H1 (cell line): ENCODE measurements around the gene ASXL3. TPM values are rescaled to one million over a fixed set of nuclear protein-coding genes. Genes with fewer than 3 reads are reported as not detected.

Experiments used
- CTCF ChIA-PET: fragments of 300-600 bp; sonication (Branson Sonifier 250); formaldehyde crosslinking; loops from one replicate; lab custom pipeline; 2021; ENCODE audit not compliant: partially characterized antibody; lab: Charles Lee
- POLR2A ChIA-PET: fragments of 300-600 bp; sonication (Branson Sonifier 250); formaldehyde crosslinking; loops from one replicate; lab custom pipeline; 2021; ENCODE audit warnings: inconsistent platforms; ENCODE audit not compliant: partially characterized antibody; lab: Charles Lee
- DNase-seq, 2 experiments: peaks; one replicate each; pipeline versions ENCODE4 v3.0.0 to v3.0.0-alpha.2; 2010 to 2022; ENCODE audit warnings: low spot score in 2 of 2, low read depth in 1 of 2, mixed read lengths in 1 of 2
- FAIRE-seq: peaks from 2 replicates; lab custom pipeline; 2011; peaks lifted over from hg19 to GRCh38; lab: Jason Lieb, UNC
- H2AFZ ChIP-seq: 2 replicates; pipeline ENCODE4 v1.8.1; 2012; ENCODE audit warnings: low read length, inconsistent platforms
- H2AK5ac ChIP-seq: 2 replicates; pipeline ENCODE4 v1.6.1; 2013; ENCODE audit warnings: low read depth, low read length
- H2BK120ac ChIP-seq: replicated peaks from 2 replicates; pipeline ENCODE3; 2013; ENCODE audit warnings: low read depth, low read length, inconsistent platforms
- H2BK12ac ChIP-seq: 2 replicates; pipeline ENCODE4 v1.6.1; 2013; ENCODE audit warnings: low read depth, low read length
- H2BK15ac ChIP-seq: 2 replicates; pipeline ENCODE4 v1.6.1; 2013; ENCODE audit warnings: low read length
- H2BK20ac ChIP-seq: 2 replicates; pipeline ENCODE4 v1.6.1; 2013; ENCODE audit warnings: low read length
- H2BK5ac ChIP-seq: 2 replicates; pipeline ENCODE4 v1.6.1; 2013; ENCODE audit warnings: low read depth, low read length
- H3K14ac ChIP-seq: 2 replicates; pipeline ENCODE4 v1.6.1; 2013; ENCODE audit warnings: inconsistent platforms; ENCODE audit not compliant: insufficient read length
- H3K18ac ChIP-seq: 2 replicates; pipeline ENCODE4 v1.6.1; 2013; ENCODE audit warnings: low read length; ENCODE audit errors: extremely low read depth
- H3K23ac ChIP-seq: 2 replicates; pipeline ENCODE4 v1.6.1; 2013; ENCODE audit warnings: inconsistent platforms; ENCODE audit not compliant: insufficient read length
- H3K23me2 ChIP-seq: 2 replicates; pipeline ENCODE4 v1.6.1; 2013; ENCODE audit warnings: low read depth, low read length
- H3K27ac ChIP-seq: 2 replicates; pipeline ENCODE4 v1.6.1; 2011; ENCODE audit warnings: low read depth, low read length, inconsistent platforms
- H3K27me3 ChIP-seq, 4 experiments: replicated peaks in 1 of 4; 1 replicate in 1 of 4; 2 replicates in 3 of 4; pipeline versions ENCODE4 v1.6.1 to v1.8.1; 2011 to 2013; ENCODE audit warnings: low read length in 3 of 4, mild to moderate bottlenecking in 3 of 4, inconsistent platforms in 2 of 4, mixed read lengths in 2 of 4, moderate library complexity in 1 of 4; ENCODE audit not compliant: control insufficient read depth in 3 of 4, insufficient read depth in 3 of 4; ENCODE audit errors: extremely low read depth in 1 of 4
- H3K36me3 ChIP-seq, 4 experiments: 2 replicates each; pipeline versions ENCODE4 v1.6.1 to v1.8.1; 2011 to 2013; ENCODE audit warnings: mild to moderate bottlenecking in 4 of 4, low read length in 3 of 4, moderate library complexity in 2 of 4, control low read depth in 1 of 4, inconsistent platforms in 1 of 4; ENCODE audit not compliant: insufficient read depth in 4 of 4, control insufficient read depth in 2 of 4
- H3K4ac ChIP-seq: replicated peaks from 2 replicates; pipeline ENCODE3; 2013; ENCODE audit warnings: low read length, low read depth, mixed read lengths, inconsistent platforms; ENCODE audit not compliant: insufficient read length
- H3K4me1 ChIP-seq, 4 experiments: replicated peaks in 1 of 4; 1 replicate in 1 of 4; 2 replicates in 3 of 4; pipeline versions ENCODE4 v1.6.1 to v1.8.1; 2011 to 2013; ENCODE audit warnings: low read length in 3 of 4, inconsistent platforms in 2 of 4, mixed read lengths in 1 of 4; ENCODE audit not compliant: insufficient read depth in 4 of 4, control insufficient read depth in 3 of 4
- H3K4me2 ChIP-seq, 2 experiments: 2 replicates each; pipeline versions ENCODE4 v1.6.1 to v1.8.1; 2011 to 2013; ENCODE audit warnings: low read depth in 2 of 2, low read length in 2 of 2, control low read depth in 1 of 2, inconsistent platforms in 1 of 2, mild to moderate bottlenecking in 1 of 2; ENCODE audit not compliant: insufficient read depth in 1 of 2
- H3K4me3 ChIP-seq, 4 experiments: fragments of 200-600, 300-600 bp in 1 of 4; sonication (generic), shearing (Covaris generic), sonication (Bioruptor Twin) in 1 of 4; 2 replicates each; pipeline versions ENCODE4 v1.5.1 to v1.8.1; 2011 to 2016; ENCODE audit warnings: low read length in 4 of 4, low read depth in 3 of 4, control low read depth in 2 of 4, inconsistent platforms in 2 of 4, mild to moderate bottlenecking in 2 of 4, mixed read lengths in 1 of 4, moderate library complexity in 1 of 4; ENCODE audit not compliant: insufficient read depth in 2 of 4; ENCODE audit errors: extremely low read depth in 1 of 4
- H3K56ac ChIP-seq: replicated peaks from 2 replicates; pipeline ENCODE3; 2013; ENCODE audit warnings: low read depth, mild to moderate bottlenecking, mixed read lengths, low read length, inconsistent platforms; ENCODE audit not compliant: insufficient read length
- H3K79me1 ChIP-seq: 2 replicates; pipeline ENCODE4 v1.6.1; 2013; ENCODE audit warnings: low read depth, low read length, control low read depth
- H3K79me2 ChIP-seq, 2 experiments: 2 replicates each; pipeline versions ENCODE4 v1.6.1 to v1.8.1; 2012 to 2013; ENCODE audit warnings: low read length in 2 of 2, mild to moderate bottlenecking in 2 of 2, inconsistent platforms in 1 of 2; ENCODE audit not compliant: insufficient read depth in 2 of 2, control insufficient read depth in 1 of 2
- H3K9ac ChIP-seq, 4 experiments: replicated peaks in 1 of 4; 1 replicate in 1 of 4; 2 replicates in 3 of 4; pipeline versions ENCODE4 v1.6.1 to v1.8.1; 2011 to 2013; ENCODE audit warnings: low read depth in 3 of 4, low read length in 3 of 4, control low read depth in 2 of 4, mild to moderate bottlenecking in 2 of 4, moderate library complexity in 2 of 4, inconsistent platforms in 1 of 4; ENCODE audit errors: extremely low read depth in 1 of 4
- H3K9me3 ChIP-seq, 2 experiments: 2 replicates each; pipeline versions ENCODE4 v1.6.1 to v1.8.1; 2012 to 2013; ENCODE audit warnings: mild to moderate bottlenecking in 2 of 2, moderate library complexity in 2 of 2, control low read depth in 1 of 2, inconsistent platforms in 1 of 2, low read depth in 1 of 2, low read length in 1 of 2, mixed read lengths in 1 of 2; ENCODE audit not compliant: insufficient read depth in 2 of 2
- H4K20me1 ChIP-seq, 2 experiments: replicated peaks in 1 of 2; 2 replicates each; pipeline versions ENCODE3 to v1.8.1; 2011 to 2013; ENCODE audit warnings: inconsistent platforms in 2 of 2, low read length in 2 of 2, mild to moderate bottlenecking in 1 of 2; ENCODE audit not compliant: insufficient read depth in 2 of 2, control insufficient read depth in 1 of 2
- H4K5ac ChIP-seq: 2 replicates; pipeline ENCODE4 v1.6.1; 2013; ENCODE audit warnings: low read length, low read depth, mixed read lengths, inconsistent platforms; ENCODE audit not compliant: insufficient read length
- H4K8ac ChIP-seq: 2 replicates; pipeline ENCODE4 v1.8.0; 2013; ENCODE audit warnings: mild to moderate bottlenecking, moderate library complexity, low read length, inconsistent platforms; ENCODE audit not compliant: insufficient read depth; ENCODE audit errors: extremely low read depth
- H4K91ac ChIP-seq: replicated peaks from 2 replicates; pipeline ENCODE3; 2013; ENCODE audit warnings: low read length, mixed read lengths, inconsistent platforms; ENCODE audit not compliant: insufficient read length
- ATF2 ChIP-seq: IDR thresholded peaks from 2 replicates; pipeline ENCODE4 v1.6.1; 2012; ENCODE audit warnings: low read length, inconsistent platforms
- E2F6 ChIP-seq: IDR thresholded peaks from 2 replicates; pipeline ENCODE4 v1.6.1; 2012; ENCODE audit warnings: inconsistent platforms
- EGR1 ChIP-seq: IDR thresholded peaks from 2 replicates; pipeline ENCODE4 v1.6.1; 2011; ENCODE audit warnings: low read depth, low read length, borderline replicate concordance
- HDAC2 ChIP-seq, 2 experiments: fragments of 300-600 bp in 1 of 2; sonication (generic) in 1 of 2; IDR thresholded peaks; 2 replicates each; pipeline ENCODE4 v1.6.1; 2011 to 2012; ENCODE audit warnings: low read depth in 2 of 2, low read length in 2 of 2, mild to moderate bottlenecking in 2 of 2, moderate library complexity in 2 of 2, borderline replicate concordance in 1 of 2, inconsistent platforms in 1 of 2
- MAFK ChIP-seq: IDR thresholded peaks from 2 replicates; pipeline ENCODE4 v1.6.1; 2012; ENCODE audit warnings: low read depth, mild to moderate bottlenecking, improper control_type of control experiment, low read length
- RAD21 ChIP-seq, 2 experiments: IDR thresholded peaks in 1 of 2; conservative IDR thresholded peaks in 1 of 2; 2 replicates each; pipeline ENCODE4 v1.6.1; 2011; ENCODE audit warnings: low read depth in 2 of 2, low read length in 2 of 2, improper control_type of control experiment in 1 of 2, inconsistent platforms in 1 of 2, mild to moderate bottlenecking in 1 of 2, moderate library complexity in 1 of 2
- SP1 ChIP-seq: IDR thresholded peaks from 2 replicates; pipeline ENCODE4 v1.6.1; 2011; ENCODE audit warnings: low read depth, low read length
- TEAD4 ChIP-seq: IDR thresholded peaks from 2 replicates; pipeline ENCODE4 v1.6.1; 2012; ENCODE audit warnings: low read depth, low read length, inconsistent platforms, mixed read lengths
- whole genome bisulfite sequencing, 2 experiments: shearing (Covaris generic) in 1 of 2; methylation state at CpG; one replicate each; pipeline versions ENCODE4 v1.1.6 to v1.1.7; 2013 to 2015; ENCODE audit warnings: low lambda C conversion rate in 2 of 2, mixed read lengths in 2 of 2, inconsistent platforms in 1 of 2, low coverage in 1 of 2, missing lambda C conversion rate in 1 of 2; ENCODE audit not compliant: insufficient replicate concordance in 2 of 2, insufficient coverage in 1 of 2, insufficient read length in 1 of 2; ENCODE audit errors: extremely low coverage in 1 of 2, missing lambda C conversion rate in 1 of 2; 5-methylcytosine and 5-hydroxymethylcytosine counted together
- polyA plus RNA-seq, 7 experiments: library from polyadenylated mRNA; depleted of rRNA in 3 of 7; stranded (reverse) in 5 of 7; unstranded in 2 of 7; fragments of >200 nt in 5 of 7; fragments of 200-250 nt in 2 of 7; gene quantifications; 1 replicate in 5 of 7; 2 replicates in 1 of 7; 4 replicates in 1 of 7; pipeline versions ENCODE4 v1.2.1 to v1.2.3, GENCODE V29; 2011 to 2013; ENCODE audit warnings: missing spikeins in 2 of 7, mixed read lengths in 2 of 7
- total RNA-seq: library from RNA; stranded (reverse); fragmentation: NEBNext Ultra II Directional; extraction: Animal tissue kit (Norgen Biotek cat#: 25700); gene quantifications from 2 replicates; pipeline ENCODE4 v1.2.1, GENCODE V29; 2021
- TF ChIP-seq, protein P1 (sequence below): IDR thresholded peaks from 2 replicates; pipeline ENCODE4 v1.6.1; 2011; ENCODE audit warnings: low read depth, mild to moderate bottlenecking, low read length; ENCODE audit not compliant: insufficient read depth
- TF ChIP-seq, protein P2 (sequence below): IDR thresholded peaks from 2 replicates; pipeline ENCODE4 v1.6.1; 2011; ENCODE audit warnings: low read length, improper control_type of control experiment

Gene ASXL3
- total and polyA plus RNA-seq, 2 of the 8 experiments (the other 6 are each of a cell fraction or from before 2014, with no cell fraction given), result 0.08 to 1.3 TPM

DNA sequence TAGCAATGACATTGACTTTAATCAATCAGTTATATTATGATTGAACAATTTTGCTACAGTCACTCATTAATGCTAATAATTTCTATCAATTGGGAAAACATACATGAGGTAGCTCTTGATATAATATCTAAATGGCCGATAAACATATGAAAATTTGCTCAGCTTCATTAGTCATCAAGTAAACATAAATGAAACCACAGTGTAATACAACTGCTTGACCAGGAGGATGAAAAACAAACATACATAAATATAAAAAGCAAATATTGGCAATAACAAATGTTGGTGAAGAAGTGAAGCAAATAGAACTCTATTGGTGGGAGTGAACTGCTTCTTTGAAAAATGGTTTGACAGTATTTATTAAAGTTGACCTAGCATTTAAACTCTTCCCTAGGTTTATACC is 130.9 kb downstream of the ASXL3 start:
- no peaks in the 10 kb centered on the region for H4K20me1 ChIP-seq
- no peak overlapping the region for H3K4me2 ChIP-seq
- H3K4ac ChIP-seq, result no peak overlapping the region
- H3K18ac ChIP-seq, result no peak overlapping the region
- no peak overlapping the region for H2BK12ac ChIP-seq
- no peaks in the 10 kb centered on the region for H3K79me2 ChIP-seq
- H2AFZ ChIP-seq, result no peak overlapping the region
- H4K8ac ChIP-seq, result no peak overlapping the region
- no peaks in the 10 kb centered on the region for H3K9me3 ChIP-seq
- H3K27me3 ChIP-seq, result no peaks in the 10 kb centered on the region
- H4K91ac ChIP-seq, result no peak overlapping the region
- ChIA-PET POLR2A (no interaction called here), CTCF (no interaction called here)
- WGBS, 2 experiments, result 96% methylated on average over 1 of the region's 1 CpG; no CpG with 5 or more reads in 1 of the 2 experiments
- H3K36me3 ChIP-seq, result no peaks in the 10 kb centered on the region
- no peak overlapping the region for H4K5ac ChIP-seq
- no peaks in the 10 kb centered on the region for H3K4me1 ChIP-seq
- no peak overlapping the region for H3K56ac ChIP-seq
- H3K79me1 ChIP-seq, result no peaks in the 10 kb centered on the region
- H2AK5ac ChIP-seq, result no peak overlapping the region
- no peak overlapping the region for H2BK20ac ChIP-seq
- H2BK15ac ChIP-seq, result no peak overlapping the region
- H3K9ac ChIP-seq, result no peak overlapping the region
- no peak overlapping the region for H3K4me3 ChIP-seq
- H3K23ac ChIP-seq, result no peak overlapping the region
- H3K14ac ChIP-seq, result no peak overlapping the region
- no peak overlapping the region for H2BK5ac ChIP-seq
- H3K27ac ChIP-seq, result no peak overlapping the region
- DNase-seq (no peak), FAIRE-seq (no peak)
- H2BK120ac ChIP-seq, result no peak overlapping the region
- H3K23me2 ChIP-seq, result no peaks in the 10 kb centered on the region
- TF ChIP-seq EGR1 (no peak), TEAD4 (no peak), RAD21 (IDR thresholded peaks at IDR 0.05 in 1 of 2, conservative IDR thresholded peaks at IDR 0.05 in 1 of 2; ENCODE audit: low read depth in 2 of 2, low read length in 2 of 2) (no peak), HDAC2 (IDR thresholded peaks at IDR 0.05; ENCODE audit: borderline replicate concordance in 1 of 2, low read depth in 2 of 2, low read length in 2 of 2) (no peak), SP1 (no peak), E2F6 (no peak), ATF2 (no peak), MAFK (no peak)
- TF ChIP-seq, protein P1, sequence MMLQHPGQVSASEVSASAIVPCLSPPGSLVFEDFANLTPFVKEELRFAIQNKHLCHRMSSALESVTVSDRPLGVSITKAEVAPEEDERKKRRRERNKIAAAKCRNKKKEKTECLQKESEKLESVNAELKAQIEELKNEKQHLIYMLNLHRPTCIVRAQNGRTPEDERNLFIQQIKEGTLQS, result no peak
- TF ChIP-seq, protein P2, sequence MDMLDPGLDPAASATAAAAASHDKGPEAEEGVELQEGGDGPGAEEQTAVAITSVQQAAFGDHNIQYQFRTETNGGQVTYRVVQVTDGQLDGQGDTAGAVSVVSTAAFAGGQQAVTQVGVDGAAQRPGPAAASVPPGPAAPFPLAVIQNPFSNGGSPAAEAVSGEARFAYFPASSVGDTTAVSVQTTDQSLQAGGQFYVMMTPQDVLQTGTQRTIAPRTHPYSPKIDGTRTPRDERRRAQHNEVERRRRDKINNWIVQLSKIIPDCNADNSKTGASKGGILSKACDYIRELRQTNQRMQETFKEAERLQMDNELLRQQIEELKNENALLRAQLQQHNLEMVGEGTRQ, result no peak
